ENCODE data around the gene CNOT1. TPM values are rescaled to one million over a fixed set of nuclear protein-coding genes. Genes with fewer than 3 reads are reported as not detected.

CNOT1 gene
- total and polyA plus RNA-seq, 2 of the 4 experiments (the other 2 are of a cell fraction), result 85.5 to 357 TPM

GRCh38 chr16:58490065-58490464 is 139.6 kb downstream of the CNOT1 start:
- Histone ChIP-seq H3K4me1 (ENCODE audit: control insufficient read depth, insufficient read depth, low read length) (peaks cover 2% of the 10 kb centered on the region; the same call in 1 of the 2 replicates), H2BK5ac (ENCODE audit: low read depth, low read length, poor library complexity, severe bottlenecking) (no peak overlapping the region), H3K4me3 (ENCODE audit: insufficient read depth, low read depth, low read length) (no peak overlapping the region), H3K27me3 (ENCODE audit: control insufficient read depth, insufficient read depth, low read length) (peaks cover 12% of the 10 kb centered on the region), H3K14ac (replicated peaks; ENCODE audit: low read depth, low read length) (no peak overlapping the region), H3K9me3 (ENCODE audit: control insufficient read depth, insufficient read depth, low read length) (no peaks in the 10 kb centered on the region), H2BK15ac (ENCODE audit: low read depth, low read length) (no peak overlapping the region), H3K4ac (ENCODE audit: low read depth, low read length) (no peak overlapping the region), H4K8ac (ENCODE audit: low read depth in 2 of 2, low read length in 2 of 2) (no peak overlapping the region), H3K9ac (ENCODE audit: low read depth, low read length) (no peak overlapping the region), H3K56ac (ENCODE audit: extremely low read depth, insufficient read depth, low read length) (no peak overlapping the region), H4K5ac (ENCODE audit: low read depth, low read length) (no peak overlapping the region), H2AK9ac (replicated peaks; ENCODE audit: low read depth, low read length, poor library complexity) (no peak overlapping the region), H2AFZ (replicated peaks; ENCODE audit: low read length, poor library complexity) (no peak overlapping the region), H3K27ac (ENCODE audit: insufficient read depth, low read length) (no peak overlapping the region), H3K36me3 (ENCODE audit: control insufficient read depth, insufficient read depth, low read length) (no peaks in the 10 kb centered on the region), H3K79me1 (ENCODE audit: low read depth in 1 of 2, low read length in 2 of 2) (no peaks in the 10 kb centered on the region), H3K23ac (ENCODE audit: low read depth, low read length) (no peak overlapping the region), H3K4me2 (ENCODE audit: low read depth, low read length) (no peak overlapping the region), H2BK120ac (ENCODE audit: low read depth, low read length) (no peak overlapping the region), H2AK5ac (ENCODE audit: low read depth, low read length) (no peak overlapping the region), H3K18ac (ENCODE audit: low read depth, low read length) (no peak overlapping the region), H4K91ac (ENCODE audit: insufficient read depth, low read depth, low read length) (no peak overlapping the region), H3K9me1 (ENCODE audit: insufficient read depth, low read length) (no peaks in the 10 kb centered on the region; the same call in 1 of the 2 replicates), H2BK20ac (ENCODE audit: low read depth, low read length) (no peak overlapping the region), H4K20me1 (ENCODE audit: insufficient read depth, low read length) (no peaks in the 10 kb centered on the region)
- ChIA-PET CTCF (no interaction called here), POLR2A (ENCODE audit: unreplicated experiment) (no interaction called here)
- BruUV-seq (replicated peaks), result no TSS peak
- ATAC-seq (ENCODE audit: low read depth) (no peak), DNase-seq (no peak)
- intact Hi-C loops (cut with micrococcal nuclease) (no loop called here), in situ Hi-C loops (cut with MboI; ENCODE audit: low sequenced_read_pairs) (loop anchor here (5.0 kb wide), 1 partner anchor 158 kb away; no protein-coding TSS in a partner anchor), dilution Hi-C loops (cut with HindIII; ENCODE audit: low sequenced_read_pairs, unreplicated experiment) (no loop called here)
- TF ChIP-seq CHD1 (IDR thresholded peaks at IDR 0.05; ENCODE audit: low read depth, low read length) (no peak), RCOR1 (IDR thresholded peaks at IDR 0.05; ENCODE audit: insufficient replicate concordance, low read length) (no peak), CEBPB (IDR thresholded peaks at IDR 0.05; ENCODE audit: low read depth, low read length) (no peak), BHLHE40 (IDR thresholded peaks at IDR 0.05; ENCODE audit: low read depth, low read length) (no peak), RFX5 (IDR thresholded peaks at IDR 0.05; ENCODE audit: low read depth, low read length) (no peak), MXI1 (IDR thresholded peaks at IDR 0.05; ENCODE audit: borderline replicate concordance, low read depth, low read length) (no peak)
- TF ChIP-seq, protein P1, sequence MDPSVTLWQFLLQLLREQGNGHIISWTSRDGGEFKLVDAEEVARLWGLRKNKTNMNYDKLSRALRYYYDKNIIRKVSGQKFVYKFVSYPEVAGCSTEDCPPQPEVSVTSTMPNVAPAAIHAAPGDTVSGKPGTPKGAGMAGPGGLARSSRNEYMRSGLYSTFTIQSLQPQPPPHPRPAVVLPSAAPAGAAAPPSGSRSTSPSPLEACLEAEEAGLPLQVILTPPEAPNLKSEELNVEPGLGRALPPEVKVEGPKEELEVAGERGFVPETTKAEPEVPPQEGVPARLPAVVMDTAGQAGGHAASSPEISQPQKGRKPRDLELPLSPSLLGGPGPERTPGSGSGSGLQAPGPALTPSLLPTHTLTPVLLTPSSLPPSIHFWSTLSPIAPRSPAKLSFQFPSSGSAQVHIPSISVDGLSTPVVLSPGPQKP (IDR thresholded peaks at IDR 0.05; ENCODE audit: borderline replicate concordance, low read depth, low read length), result no peak
- TF ChIP-seq, protein P2, sequence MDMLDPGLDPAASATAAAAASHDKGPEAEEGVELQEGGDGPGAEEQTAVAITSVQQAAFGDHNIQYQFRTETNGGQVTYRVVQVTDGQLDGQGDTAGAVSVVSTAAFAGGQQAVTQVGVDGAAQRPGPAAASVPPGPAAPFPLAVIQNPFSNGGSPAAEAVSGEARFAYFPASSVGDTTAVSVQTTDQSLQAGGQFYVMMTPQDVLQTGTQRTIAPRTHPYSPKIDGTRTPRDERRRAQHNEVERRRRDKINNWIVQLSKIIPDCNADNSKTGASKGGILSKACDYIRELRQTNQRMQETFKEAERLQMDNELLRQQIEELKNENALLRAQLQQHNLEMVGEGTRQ (IDR thresholded peaks at IDR 0.05; ENCODE audit: low read depth, low read length), result no peak
- 87% methylated on average over 3 of the region's 4 CpGs; no CpG with 5 or more reads in 1 of the 2 experiments for WGBS, 2 experiments (ENCODE audit: extremely low coverage in 2 of 2, insufficient read length in 1 of 2)

Data from IMR-90 (cell line).